Activated T-helper 17 cell treated with anti-CD3 and anti-CD28 coated beads, Interleukin-2, amount 50 U/mL, for 72 hours (primary cell): Measurements from ENCODE around the gene DDX55. TPM values are rescaled to one million over a fixed set of nuclear protein-coding genes. Genes with fewer than 3 reads are reported as not detected.
"Not testable (repeated sequence)": the region's sequence is repeated elsewhere in the genome, so short reads cannot be mapped to it uniquely, and the experiment has no call there.

ENCODE experiments used
- ATAC-seq: fragments of 150-1000 bp; cut with Tn5 transposase; replicated peaks from 2 replicates; pipeline ENCODE4 v1.10.0; 2021; ENCODE audit warnings: mild to moderate bottlenecking, moderate library complexity
- H3K27ac Mint-ChIP-seq: one replicate; pipeline ENCODE4 v1.8.0; 2022; ENCODE audit warnings: mixed read lengths
- H3K27me3 Mint-ChIP-seq: one replicate; pipeline ENCODE4 v1.8.0; 2022; ENCODE audit warnings: mixed read lengths
- H3K36me3 Mint-ChIP-seq: one replicate; pipeline ENCODE4 v1.8.0; 2022; ENCODE audit warnings: low read depth, mild to moderate bottlenecking, mixed read lengths
- H3K4me1 Mint-ChIP-seq: one replicate; pipeline ENCODE4 v1.8.0; 2022; ENCODE audit warnings: mixed read lengths
- H3K4me3 Mint-ChIP-seq: one replicate; pipeline ENCODE4 v1.8.0; 2022; ENCODE audit warnings: mild to moderate bottlenecking, mixed read lengths
- H3K9me3 Mint-ChIP-seq: one replicate; pipeline ENCODE4 v1.8.0; 2022; ENCODE audit warnings: mixed read lengths
- total RNA-seq, 2 donors: library from RNA; stranded (reverse); gene quantifications; one replicate each; pipeline ENCODE4 v1.2.3, GENCODE V29; 2022

DDX55 gene, protein sequence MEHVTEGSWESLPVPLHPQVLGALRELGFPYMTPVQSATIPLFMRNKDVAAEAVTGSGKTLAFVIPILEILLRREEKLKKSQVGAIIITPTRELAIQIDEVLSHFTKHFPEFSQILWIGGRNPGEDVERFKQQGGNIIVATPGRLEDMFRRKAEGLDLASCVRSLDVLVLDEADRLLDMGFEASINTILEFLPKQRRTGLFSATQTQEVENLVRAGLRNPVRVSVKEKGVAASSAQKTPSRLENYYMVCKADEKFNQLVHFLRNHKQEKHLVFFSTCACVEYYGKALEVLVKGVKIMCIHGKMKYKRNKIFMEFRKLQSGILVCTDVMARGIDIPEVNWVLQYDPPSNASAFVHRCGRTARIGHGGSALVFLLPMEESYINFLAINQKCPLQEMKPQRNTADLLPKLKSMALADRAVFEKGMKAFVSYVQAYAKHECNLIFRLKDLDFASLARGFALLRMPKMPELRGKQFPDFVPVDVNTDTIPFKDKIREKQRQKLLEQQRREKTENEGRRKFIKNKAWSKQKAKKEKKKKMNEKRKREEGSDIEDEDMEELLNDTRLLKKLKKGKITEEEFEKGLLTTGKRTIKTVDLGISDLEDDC
- total RNA-seq, result 10 to 100 TPM; 28.8 to 51.6 TPM

- Mint-ChIP-seq H3K27ac (peak within 1 kb of the TSS; percentile 77), H3K9me3 (no peaks in the 10 kb centered on the region), H3K4me1 (peaks cover 15% of the 10 kb centered on the region), H3K4me3 (peak within 1 kb of the TSS; percentile 89), H3K36me3 (peaks cover 68% of the 10 kb centered on the region), H3K27me3 (no peaks in the 10 kb centered on the region)
- peak; percentile 97 for ATAC-seq
Measured at GRCh38 chr12:123601602-123602489, at the start of gene DDX55. Gene DDX55, plus strand, starts transcription at chr12:123602099. Its CDS starts 50 bp downstream, at chr12:123602149.

DNA sequence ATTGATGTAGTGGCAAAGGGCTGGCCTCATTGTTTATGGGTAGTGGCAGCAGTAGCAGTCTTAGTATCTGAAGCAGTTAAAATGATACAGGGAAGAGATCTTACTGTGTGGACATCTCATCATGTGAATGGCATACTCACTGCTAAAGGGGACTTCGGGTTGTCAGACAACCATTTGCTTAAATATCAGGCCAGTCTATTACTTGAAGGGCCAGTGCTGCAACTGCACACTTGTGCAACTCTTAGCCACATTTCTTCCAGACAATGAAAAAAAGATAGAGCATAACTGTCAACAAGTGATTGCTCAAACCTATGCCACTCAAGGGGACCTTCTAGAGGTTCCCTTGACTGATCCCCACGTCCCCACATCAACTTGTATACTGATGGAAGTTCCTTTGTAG, 47.8 kb upstream of the DDX55 start:
- not testable (repeated sequence) for ATAC-seq, H3K4me3 Mint-ChIP-seq, H3K36me3 Mint-ChIP-seq, H3K4me1 Mint-ChIP-seq, H3K27me3 Mint-ChIP-seq, H3K9me3 Mint-ChIP-seq, H3K27ac Mint-ChIP-seq

- not testable (repeated sequence) for H3K4me3 Mint-ChIP-seq, H3K9me3 Mint-ChIP-seq, H3K4me1 Mint-ChIP-seq, H3K36me3 Mint-ChIP-seq, H3K27me3 Mint-ChIP-seq, H3K27ac Mint-ChIP-seq, ATAC-seq
Measured at GRCh38 chr12:123554843-123555242, 47.1 kb upstream of the DDX55 start.

DNA sequence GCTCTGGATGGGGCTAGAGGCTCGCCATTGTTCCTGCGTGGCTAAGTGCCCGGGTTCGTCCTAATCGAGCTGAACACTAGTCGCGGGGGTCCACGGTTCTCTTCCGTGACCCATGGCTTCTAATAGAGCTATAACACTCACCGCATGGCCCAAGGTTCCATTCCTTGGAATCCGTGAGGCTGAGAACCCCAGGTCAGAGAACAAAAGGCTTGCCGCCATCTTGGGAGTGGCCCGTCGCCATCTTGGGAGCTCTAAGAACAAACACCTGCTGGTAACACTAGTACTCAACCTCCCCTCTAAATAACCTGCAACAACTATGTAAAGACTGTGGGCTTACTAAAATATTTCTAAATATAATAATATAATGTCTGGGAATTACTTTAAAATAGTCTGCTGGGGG, 43.4 kb upstream of the DDX55 start:
- not testable (repeated sequence) for H3K4me1 Mint-ChIP-seq, H3K27ac Mint-ChIP-seq, H3K36me3 Mint-ChIP-seq, H3K27me3 Mint-ChIP-seq, ATAC-seq, H3K4me3 Mint-ChIP-seq, H3K9me3 Mint-ChIP-seq

GRCh38 chr12:123559468-123559867, 42.4 kb upstream of the DDX55 start:
- Mint-ChIP-seq H3K27ac (no peak overlapping the region), H3K4me3 (no peak overlapping the region), H3K4me1 (no peaks in the 10 kb centered on the region), H3K27me3 (no peaks in the 10 kb centered on the region), H3K9me3 (no peaks in the 10 kb centered on the region), H3K36me3 (no peaks in the 10 kb centered on the region)
- no peak for ATAC-seq

DNA sequence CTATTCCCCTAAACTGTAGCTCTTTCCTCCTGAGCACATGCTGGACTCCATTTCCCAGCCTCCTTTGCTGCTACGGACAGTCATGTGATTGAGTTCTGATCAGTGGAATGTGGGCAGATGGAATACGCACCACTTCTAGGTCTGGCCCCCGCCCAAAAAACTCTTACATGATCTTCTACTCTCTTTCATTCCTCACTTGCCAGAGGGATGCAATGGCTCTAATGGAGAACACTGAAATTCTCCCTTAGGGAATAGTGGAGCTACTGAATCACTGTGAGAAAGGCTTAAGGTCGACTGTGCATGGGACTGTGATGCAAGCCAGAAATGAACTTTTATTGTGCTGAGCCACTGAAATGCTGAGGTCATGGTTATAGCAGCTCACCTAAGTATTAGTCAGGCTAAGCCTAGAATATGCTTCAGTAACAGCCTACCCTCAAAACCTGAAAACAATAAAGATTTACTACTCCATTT, 30.5 kb upstream of the DDX55 start:
- Mint-ChIP-seq H3K27me3 (peaks cover 9% of the 10 kb centered on the region), H3K36me3 (no peaks in the 10 kb centered on the region), H3K9me3 (no peaks in the 10 kb centered on the region), H3K27ac (no peak overlapping the region), H3K4me1 (peaks cover 5% of the 10 kb centered on the region), H3K4me3 (no peak overlapping the region)
- ATAC-seq, result no peak

DNA sequence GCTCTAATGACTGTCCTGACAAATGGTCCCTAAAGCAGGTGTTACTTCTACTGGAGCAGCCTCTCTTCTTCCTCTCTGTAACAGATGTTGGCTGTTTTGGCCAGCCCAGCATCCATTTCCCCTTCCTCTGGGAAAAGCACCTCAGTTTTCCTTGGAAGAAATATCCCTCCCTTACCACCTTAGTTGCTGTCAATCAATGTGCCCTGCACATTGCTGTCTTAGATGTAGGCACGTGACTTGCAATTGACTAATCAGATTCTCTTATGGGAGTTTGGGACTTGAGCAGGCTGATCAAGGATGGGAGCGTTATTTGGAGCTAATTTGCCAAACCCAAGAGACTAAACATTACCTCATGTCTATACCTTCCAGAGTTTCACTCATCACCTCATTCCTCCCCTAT, 29.5 kb upstream of the DDX55 start:
- no peak overlapping the region for H3K4me3 Mint-ChIP-seq
- H3K36me3 Mint-ChIP-seq, result no peaks in the 10 kb centered on the region
- H3K9me3 Mint-ChIP-seq, result no peaks in the 10 kb centered on the region
- H3K27me3 Mint-ChIP-seq, result peaks cover 5% of the 10 kb centered on the region
- peaks cover 5% of the 10 kb centered on the region for H3K4me1 Mint-ChIP-seq
- H3K27ac Mint-ChIP-seq, result no peak overlapping the region
- no peak for ATAC-seq

GRCh38 chr12:123573870-123574269, 28.0 kb upstream of the DDX55 start:
- no peak for ATAC-seq
- Mint-ChIP-seq H3K4me3 (no peak overlapping the region), H3K36me3 (no peaks in the 10 kb centered on the region), H3K9me3 (no peaks in the 10 kb centered on the region), H3K4me1 (peaks cover 5% of the 10 kb centered on the region), H3K27me3 (peaks cover 5% of the 10 kb centered on the region), H3K27ac (no peak overlapping the region)

DNA sequence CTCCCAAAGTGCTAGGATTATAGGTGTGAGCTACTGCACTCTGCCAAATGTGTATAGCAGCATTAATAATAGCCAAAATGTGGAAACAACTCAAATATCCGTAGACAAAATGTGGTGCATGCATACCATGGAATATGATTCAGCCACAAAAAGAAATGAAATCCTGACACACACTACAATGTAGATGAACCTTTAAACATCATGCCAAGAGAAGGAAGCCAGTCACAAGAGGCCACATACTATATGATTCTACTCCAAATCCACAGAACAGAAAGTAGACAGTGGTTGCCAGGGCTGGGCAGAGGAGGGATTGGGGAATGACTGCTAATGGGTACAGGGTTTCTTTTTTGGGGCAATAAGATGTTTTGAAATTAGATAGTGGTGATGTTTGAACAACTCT, 25.3 kb upstream of the DDX55 start:
- H3K4me1 Mint-ChIP-seq, result no peaks in the 10 kb centered on the region
- ATAC-seq, result no peak
- H3K27ac Mint-ChIP-seq, result no peak overlapping the region
- no peaks in the 10 kb centered on the region for H3K9me3 Mint-ChIP-seq
- H3K4me3 Mint-ChIP-seq, result no peak overlapping the region
- H3K27me3 Mint-ChIP-seq, result no peaks in the 10 kb centered on the region
- no peaks in the 10 kb centered on the region for H3K36me3 Mint-ChIP-seq

GRCh38 chr12:123578243-123578642, 23.7 kb upstream of the DDX55 start:
- Mint-ChIP-seq H3K27me3 (no peaks in the 10 kb centered on the region), H3K27ac (no peak overlapping the region), H3K36me3 (peaks cover 6% of the 10 kb centered on the region), H3K4me1 (peaks cover 6% of the 10 kb centered on the region), H3K4me3 (no peak overlapping the region), H3K9me3 (no peaks in the 10 kb centered on the region)
- no peak for ATAC-seq

GRCh38 chr12:123578829-123579228, 23.1 kb upstream of the DDX55 start:
- ATAC-seq, H3K27me3 Mint-ChIP-seq, H3K4me3 Mint-ChIP-seq, H3K4me1 Mint-ChIP-seq, H3K27ac Mint-ChIP-seq, H3K9me3 Mint-ChIP-seq, H3K36me3 Mint-ChIP-seq: not testable (repeated sequence)

DNA sequence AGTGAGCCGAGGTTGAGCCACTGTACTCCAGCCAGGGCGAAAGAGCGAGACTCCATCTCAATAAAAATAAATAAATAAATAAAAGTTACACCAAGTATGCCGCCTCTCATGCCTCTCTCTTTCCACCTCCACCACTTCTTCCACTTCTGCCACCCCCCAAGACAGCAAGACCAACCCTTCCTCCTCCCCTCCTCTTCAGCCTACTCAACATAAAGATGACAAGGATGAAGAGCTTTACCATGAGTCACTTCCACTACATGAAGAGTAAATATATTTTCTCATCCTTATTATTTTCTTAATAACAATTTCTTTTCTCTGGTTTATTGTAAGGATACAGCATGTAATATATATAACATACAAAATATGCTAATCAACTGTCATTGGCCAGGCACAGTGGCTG, 21.1 kb upstream of the DDX55 start:
- H3K27ac Mint-ChIP-seq, result no peak overlapping the region
- H3K36me3 Mint-ChIP-seq, result peaks cover 14% of the 10 kb centered on the region
- H3K4me1 Mint-ChIP-seq, result peaks cover 12% of the 10 kb centered on the region
- no peak for ATAC-seq
- no peak overlapping the region for H3K4me3 Mint-ChIP-seq
- H3K27me3 Mint-ChIP-seq, result no peaks in the 10 kb centered on the region
- no peaks in the 10 kb centered on the region for H3K9me3 Mint-ChIP-seq

DNA sequence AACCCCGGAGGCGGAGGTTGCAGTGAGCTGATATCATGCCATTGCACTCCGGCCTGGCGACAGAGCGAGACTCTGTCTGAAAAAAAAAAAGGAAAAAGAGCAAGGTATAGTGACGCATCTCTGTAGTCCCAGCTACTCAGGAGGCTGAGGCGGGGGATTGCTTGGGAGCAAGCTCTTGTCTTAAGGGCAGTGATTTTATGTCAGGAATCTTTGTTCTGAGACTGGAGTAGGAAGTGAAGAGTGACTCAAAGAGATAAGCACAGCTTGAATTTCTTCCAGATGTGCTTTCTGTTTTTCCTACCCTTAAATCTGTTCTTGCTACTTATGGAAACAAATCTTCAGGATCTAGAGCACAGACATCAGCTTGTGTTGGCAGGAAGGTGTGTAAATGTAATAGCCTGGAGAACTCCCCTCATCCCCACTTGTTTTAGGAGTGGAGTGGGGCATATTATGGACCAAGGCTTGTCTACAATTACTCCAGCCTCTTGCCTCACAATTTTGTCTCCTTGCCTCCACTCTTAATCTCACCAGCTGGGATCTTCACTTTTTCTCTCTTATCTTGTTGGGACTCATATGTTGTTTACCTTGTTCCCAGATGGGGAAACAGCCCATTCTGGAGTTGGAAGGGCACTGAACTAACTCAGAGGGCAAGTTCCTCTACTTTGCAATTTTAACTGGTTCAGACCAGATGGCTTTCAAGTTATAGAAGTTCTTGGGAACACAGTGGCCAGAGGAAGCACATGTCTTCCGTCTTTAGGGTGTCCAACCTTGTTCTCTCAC, 10.0 kb upstream of the DDX55 start:
- Mint-ChIP-seq H3K9me3 (no peaks in the 10 kb centered on the region), H3K4me1 (peaks cover 17% of the 10 kb centered on the region), H3K27me3 (no peaks in the 10 kb centered on the region), H3K36me3 (peaks cover 97% of the 10 kb centered on the region), H3K4me3 (no peak overlapping the region), H3K27ac (peak overlapping the region; percentile 82)
- no peak for ATAC-seq

DNA sequence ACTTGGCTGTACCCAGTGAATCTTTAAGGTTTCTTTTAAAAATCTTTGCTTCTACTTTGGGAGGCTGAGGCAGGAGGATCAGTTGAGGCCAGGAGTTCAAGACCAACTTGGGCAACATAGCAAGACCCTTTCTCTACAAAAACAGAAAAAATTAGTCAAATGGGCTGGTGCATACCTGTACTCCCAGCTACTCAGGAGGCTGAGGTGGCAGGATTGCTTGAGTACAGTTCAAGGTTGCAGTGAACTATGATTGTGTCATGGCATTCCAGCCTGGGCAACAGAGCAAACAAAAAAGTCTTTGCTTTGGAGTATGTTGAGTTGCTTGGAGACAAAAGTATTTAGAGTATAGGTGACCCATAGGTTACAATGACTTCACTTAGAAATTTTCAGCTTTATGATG, 6.2 kb upstream of the DDX55 start:
- Mint-ChIP-seq H3K9me3 (no peaks in the 10 kb centered on the region), H3K4me1 (peaks cover 9% of the 10 kb centered on the region), H3K27me3 (no peaks in the 10 kb centered on the region), H3K4me3 (no peak overlapping the region), H3K27ac (no peak overlapping the region), H3K36me3 (peaks cover 78% of the 10 kb centered on the region)
- ATAC-seq, result no peak
